OCI-LY1 (cell line): ENCODE results near the gene AIRE.

Source experiments
- H2AFZ ChIP-seq: fragments of 200-600 bp; sonication (generic), shearing (Covaris generic); 2 replicates; pipeline ENCODE4 v1.6.0; 2014; ENCODE audit warnings: antibody characterized with exemption, mild to moderate bottlenecking, low read length
- H3F3A ChIP-seq: fragments of 200-600 bp; sonication (generic), shearing (Covaris generic); 2 replicates; pipeline ENCODE4 v1.6.0; 2014; ENCODE audit warnings: mild to moderate bottlenecking, antibody characterized with exemption, low read length, moderate library complexity; ENCODE audit not compliant: insufficient read depth
- H3K27ac ChIP-seq: fragments of 200-600 bp; sonication (generic); 2 replicates; pipeline ENCODE4 v1.5.1; 2014; ENCODE audit warnings: low read length, mixed run types, mild to moderate bottlenecking, low read depth; ENCODE audit not compliant: poor library complexity, severe bottlenecking
- H3K27me3 ChIP-seq: fragments of 200-600 bp; sonication (generic); 2 replicates; pipeline ENCODE4 v1.6.0; 2014; ENCODE audit warnings: antibody characterized with exemption, mild to moderate bottlenecking, low read length, moderate library complexity; ENCODE audit not compliant: insufficient read depth
- H3K36me3 ChIP-seq: fragments of 200-600 bp; sonication (generic); 2 replicates; pipeline ENCODE4 v1.6.1; 2014; ENCODE audit warnings: mild to moderate bottlenecking, antibody characterized with exemption, low read length, moderate library complexity, mixed read lengths; ENCODE audit not compliant: insufficient read depth
- H3K4me1 ChIP-seq: fragments of 200-600 bp; sonication (generic); 2 replicates; pipeline ENCODE4 v1.5.1; 2014; ENCODE audit warnings: mild to moderate bottlenecking, low read length, moderate library complexity; ENCODE audit not compliant: insufficient read depth, severe bottlenecking
- H3K4me2 ChIP-seq: fragments of 200-600 bp; sonication (generic), shearing (Covaris generic); 2 replicates; pipeline ENCODE4 v1.6.1; 2014; ENCODE audit warnings: low read length
- H3K4me3 ChIP-seq: fragments of 200-600 bp; sonication (generic); 2 replicates; pipeline ENCODE4 v1.5.1; 2014; ENCODE audit warnings: low read length, low read depth, mild to moderate bottlenecking, mixed read lengths; ENCODE audit not compliant: poor library complexity, severe bottlenecking
- H3K79me2 ChIP-seq: fragments of 200-600 bp; shearing (Covaris generic); 2 replicates; pipeline ENCODE4 v1.6.1; 2016; ENCODE audit warnings: mixed run types, low read length, mixed read lengths; ENCODE audit not compliant: insufficient read depth
- H3K9ac ChIP-seq: fragments of 200-600 bp; sonication (generic), shearing (Covaris generic); 2 replicates; pipeline ENCODE4 v1.6.1; 2014; ENCODE audit warnings: mild to moderate bottlenecking, low read length, mixed read lengths
- H3K9me2 ChIP-seq: fragments of 200-600 bp; sonication (generic), shearing (Covaris generic); 2 replicates; pipeline ENCODE4 v1.6.1; 2014; ENCODE audit warnings: low read depth, mild to moderate bottlenecking, low read length, mixed read lengths
- H3K9me3 ChIP-seq: fragments of 200-600 bp; shearing (Covaris generic); 2 replicates; pipeline ENCODE4 v1.6.1; 2014; ENCODE audit warnings: low read length, mixed read lengths
- H4K20me1 ChIP-seq: fragments of 200-600 bp; sonication (generic), shearing (Covaris generic); 2 replicates; pipeline ENCODE4 v1.6.0; 2016; ENCODE audit warnings: mild to moderate bottlenecking, low read length; ENCODE audit not compliant: insufficient read depth
- EZH2 ChIP-seq: fragments of 200-600 bp; sonication (generic), shearing (Covaris generic); IDR thresholded peaks from 2 replicates; pipeline ENCODE4 v1.8.0; 2017; ENCODE audit warnings: borderline replicate concordance, mixed run types, mild to moderate bottlenecking, antibody characterized with exemption, low read length, moderate library complexity, mixed read lengths
- TF ChIP-seq, protein P1 (sequence below): fragments of 200-600 bp; sonication (generic), shearing (Covaris generic); IDR thresholded peaks from 2 replicates; pipeline ENCODE4 v1.5.1; 2017; ENCODE audit warnings: mild to moderate bottlenecking, antibody characterized with exemption, low read length, moderate library complexity, mixed read lengths

The AIRE gene

DNA sequence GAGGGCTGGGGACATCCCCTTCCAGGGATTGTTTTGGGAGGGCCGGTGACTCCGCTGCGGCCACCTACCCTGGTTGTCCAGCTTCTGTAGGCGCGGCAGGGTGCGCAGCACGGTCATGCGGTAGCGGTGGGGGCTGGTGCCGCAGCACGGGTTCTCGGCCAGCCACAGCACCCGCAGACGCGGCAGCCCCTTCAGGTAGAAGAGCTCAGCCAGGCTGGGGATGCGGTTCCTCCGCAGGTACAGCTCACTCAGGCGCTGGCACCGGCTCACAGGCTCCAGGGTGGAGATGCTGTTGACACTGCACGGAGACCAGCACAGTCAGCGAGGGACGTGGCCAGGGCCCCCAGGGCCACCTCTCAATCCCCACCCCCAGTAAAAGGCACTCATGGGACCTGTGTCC lies 47.3 kb downstream of the AIRE start:
- Histone ChIP-seq H3K27me3 (peaks cover 8% of the 10 kb centered on the region; the same call in 1 of the 2 replicates), H3K9ac (no peak overlapping the region), H3K4me1 (peaks cover 1% of the 10 kb centered on the region), H3F3A (peaks cover under 1% of the 10 kb centered on the region; the same call in 1 of the 2 replicates), H3K4me2 (no peak overlapping the region), H3K9me2 (no peaks in the 10 kb centered on the region), H3K4me3 (no peak overlapping the region), H3K36me3 (peaks cover 10% of the 10 kb centered on the region; the same call in 1 of the 2 replicates), H3K79me2 (no peaks in the 10 kb centered on the region), H3K9me3 (no peaks in the 10 kb centered on the region), H3K27ac (no peak overlapping the region), H2AFZ (no peak overlapping the region), H4K20me1 (no peaks in the 10 kb centered on the region)
- TF ChIP-seq, protein P1, sequence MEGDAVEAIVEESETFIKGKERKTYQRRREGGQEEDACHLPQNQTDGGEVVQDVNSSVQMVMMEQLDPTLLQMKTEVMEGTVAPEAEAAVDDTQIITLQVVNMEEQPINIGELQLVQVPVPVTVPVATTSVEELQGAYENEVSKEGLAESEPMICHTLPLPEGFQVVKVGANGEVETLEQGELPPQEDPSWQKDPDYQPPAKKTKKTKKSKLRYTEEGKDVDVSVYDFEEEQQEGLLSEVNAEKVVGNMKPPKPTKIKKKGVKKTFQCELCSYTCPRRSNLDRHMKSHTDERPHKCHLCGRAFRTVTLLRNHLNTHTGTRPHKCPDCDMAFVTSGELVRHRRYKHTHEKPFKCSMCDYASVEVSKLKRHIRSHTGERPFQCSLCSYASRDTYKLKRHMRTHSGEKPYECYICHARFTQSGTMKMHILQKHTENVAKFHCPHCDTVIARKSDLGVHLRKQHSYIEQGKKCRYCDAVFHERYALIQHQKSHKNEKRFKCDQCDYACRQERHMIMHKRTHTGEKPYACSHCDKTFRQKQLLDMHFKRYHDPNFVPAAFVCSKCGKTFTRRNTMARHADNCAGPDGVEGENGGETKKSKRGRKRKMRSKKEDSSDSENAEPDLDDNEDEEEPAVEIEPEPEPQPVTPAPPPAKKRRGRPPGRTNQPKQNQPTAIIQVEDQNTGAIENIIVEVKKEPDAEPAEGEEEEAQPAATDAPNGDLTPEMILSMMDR, result no peak
- no peak for TF ChIP-seq EZH2

- H3K27me3 ChIP-seq, result peaks cover 6% of the 10 kb centered on the region; the same call in 1 of the 2 replicates
- no peaks in the 10 kb centered on the region for H4K20me1 ChIP-seq
- TF ChIP-seq, protein P1, result no peak
- TF ChIP-seq EZH2, result no peak
- H2AFZ ChIP-seq, result no peak overlapping the region
- H3K4me1 ChIP-seq, result peaks cover 6% of the 10 kb centered on the region
- H3F3A ChIP-seq, result peaks cover 4% of the 10 kb centered on the region; the same call in 1 of the 2 replicates
- H3K9me3 ChIP-seq, result no peaks in the 10 kb centered on the region
- H3K4me3 ChIP-seq, result no peak overlapping the region
- no peaks in the 10 kb centered on the region for H3K9me2 ChIP-seq
- peaks cover 10% of the 10 kb centered on the region; the same call in 1 of the 2 replicates for H3K36me3 ChIP-seq
- H3K79me2 ChIP-seq, result no peaks in the 10 kb centered on the region
- H3K9ac ChIP-seq, result no peak overlapping the region
- H3K4me2 ChIP-seq, result no peak overlapping the region
- H3K27ac ChIP-seq, result no peak overlapping the region
Observed at GRCh38 chr21:44333509-44334328, 48.0 kb downstream of the AIRE start.

GRCh38 chr21:44334329-44335030 lies 48.8 kb downstream of the AIRE start:
- Histone ChIP-seq H3K4me2 (no peak overlapping the region), H3K36me3 (peaks cover 10% of the 10 kb centered on the region; the same call in 1 of the 2 replicates), H4K20me1 (no peaks in the 10 kb centered on the region), H3K27me3 (0 out of 2 replicates have a peak, but pooled peaks cover 4% of the 10 kb centered on the region), H3K9me2 (no peaks in the 10 kb centered on the region), H3K9me3 (no peaks in the 10 kb centered on the region), H3K9ac (no peak overlapping the region), H3K79me2 (no peaks in the 10 kb centered on the region), H3K27ac (no peak overlapping the region), H3F3A (peaks cover 4% of the 10 kb centered on the region; the same call in 1 of the 2 replicates), H3K4me1 (peaks cover 6% of the 10 kb centered on the region), H2AFZ (no peak overlapping the region), H3K4me3 (no peak overlapping the region)
- TF ChIP-seq EZH2, result no peak
- TF ChIP-seq, protein P1, result no peak
